Measurements from ENCODE around the gene SDK1. TPM values are rescaled to one million over a fixed set of nuclear protein-coding genes. Genes with fewer than 3 reads are reported as not detected.
"Not testable (repeated sequence)": the region's sequence is repeated elsewhere in the genome, so short reads cannot be mapped to it uniquely, and the experiment has no call there.

Gene SDK1
- total RNA-seq, 2 experiments from 2014 or later = 0.25 to 0.78 TPM

GRCh38 chr7:3575753-3576531, 274.9 kb downstream of the SDK1 start:
- TF ChIP-seq CTCF (IDR thresholded peaks at IDR 0.05) = no peak
- intact Hi-C loops (cut with micrococcal nuclease) = no loop called here
- H3K4me3 Mint-ChIP-seq = no peak overlapping the region
- peaks cover 10% of the 10 kb centered on the region for H3K9me3 Mint-ChIP-seq
- H3K27ac Mint-ChIP-seq = no peak overlapping the region
- CTCF ChIA-PET = interaction anchor here (1.6 kb wide), 1 partner anchor 8 kb away, joined by 4 read pairs; no protein-coding TSS in a partner anchor
- POLR2A ChIA-PET = no interaction called here
- no peaks in the 10 kb centered on the region for H3K36me3 Mint-ChIP-seq (ENCODE audit: low read depth)
- no peaks in the 10 kb centered on the region for H3K4me1 Mint-ChIP-seq (ENCODE audit: low read depth)
- H3K27me3 Mint-ChIP-seq = no peaks in the 10 kb centered on the region
- ATAC-seq (no peak), DNase-seq (no peak)

- Mint-ChIP-seq H3K36me3 (ENCODE audit: low read depth) (no peaks in the 10 kb centered on the region), H3K27me3 (no peaks in the 10 kb centered on the region), H3K27ac (no peak overlapping the region), H3K9me3 (peaks cover 10% of the 10 kb centered on the region), H3K4me3 (no peak overlapping the region), H3K4me1 (ENCODE audit: low read depth) (no peaks in the 10 kb centered on the region)
- no peak for TF ChIP-seq CTCF (IDR thresholded peaks at IDR 0.05)
- CTCF ChIA-PET = no interaction called here
- POLR2A ChIA-PET = no interaction called here
- ATAC-seq = no peak
- DNase-seq = no peak
- intact Hi-C loops (cut with micrococcal nuclease) = no loop called here
These were observed 277.3 kb downstream of the SDK1 start for GRCh38 chr7:3578399-3578798.

- H3K27ac Mint-ChIP-seq = no peak overlapping the region
These were observed 278.7 kb downstream of the SDK1 start for GRCh38 chr7:3579638-3580219.

GRCh38 chr7:3582145-3582544, 281.1 kb downstream of the SDK1 start:
- H3K4me1 Mint-ChIP-seq (ENCODE audit: low read depth); ATAC-seq; CTCF ChIA-PET; H3K36me3 Mint-ChIP-seq (ENCODE audit: low read depth); H3K27me3 Mint-ChIP-seq; intact Hi-C loops (cut with micrococcal nuclease); DNase-seq; POLR2A ChIA-PET; H3K27ac Mint-ChIP-seq; H3K4me3 Mint-ChIP-seq: not testable (repeated sequence)
- peaks cover 10% of the 10 kb centered on the region for H3K9me3 Mint-ChIP-seq

More at GRCh38 chr7:3579638-3580219, 278.7 kb downstream of the SDK1 start:
- ChIA-PET POLR2A (no interaction called here), CTCF (no interaction called here)
- ATAC-seq (no peak), DNase-seq (no peak)
- Mint-ChIP-seq H3K27me3 (no peaks in the 10 kb centered on the region), H3K9me3 (peaks cover 10% of the 10 kb centered on the region), H3K36me3 (ENCODE audit: low read depth) (no peaks in the 10 kb centered on the region), H3K4me3 (no peak overlapping the region), H3K4me1 (ENCODE audit: low read depth) (no peaks in the 10 kb centered on the region)
- TF ChIP-seq CTCF (IDR thresholded peaks at IDR 0.05) = no peak
- intact Hi-C loops (cut with micrococcal nuclease) = no loop called here

GRCh38 chr7:3585826-3586225, 284.8 kb downstream of the SDK1 start:
- no peak for TF ChIP-seq CTCF (IDR thresholded peaks at IDR 0.05)
- Mint-ChIP-seq H3K9me3 (no peaks in the 10 kb centered on the region), H3K36me3 (ENCODE audit: low read depth) (no peaks in the 10 kb centered on the region), H3K4me1 (ENCODE audit: low read depth) (no peaks in the 10 kb centered on the region), H3K4me3 (no peak overlapping the region), H3K27ac (no peak overlapping the region), H3K27me3 (no peaks in the 10 kb centered on the region)
- intact Hi-C loops (cut with micrococcal nuclease) = no loop called here
- DNase-seq (no peak), ATAC-seq (no peak)
- CTCF ChIA-PET = no interaction called here
- POLR2A ChIA-PET = no interaction called here

Measured in activated CD8-positive, alpha-beta T cell treated with anti-CD3 and anti-CD28 coated beads for 36 hours (primary cell).